Loucy (cell line): Measurements from ENCODE around the gene TUT1.
A peak's percentile ranks its signal among the peaks of the same experiment; 100 is the strongest.

ENCODE experiments used
- H2AFZ ChIP-seq: fragments of 200-600 bp; sonication (generic); 2 replicates; pipeline ENCODE4 v1.6.0; 2016; ENCODE audit warnings: antibody characterized with exemption, mild to moderate bottlenecking, low read length, moderate library complexity
- H3F3A ChIP-seq: fragments of 200-600 bp; 2 replicates; pipeline ENCODE4 v1.6.0; 2016; ENCODE audit warnings: antibody characterized with exemption, low read depth, mild to moderate bottlenecking
- H3K27me3 ChIP-seq: fragments of 200-600 bp; sonication (generic); 2 replicates; pipeline ENCODE4 v1.6.1; 2014; ENCODE audit warnings: low read length, mild to moderate bottlenecking; ENCODE audit not compliant: insufficient read depth, poor library complexity, severe bottlenecking
- H3K36me3 ChIP-seq: fragments of 200-600 bp; sonication (generic); 2 replicates; pipeline ENCODE4 v1.6.1; 2016; ENCODE audit warnings: low read length; ENCODE audit not compliant: insufficient read depth
- H3K4me1 ChIP-seq: fragments of 200-600 bp; sonication (generic); 2 replicates; pipeline ENCODE4 v1.5.1; 2014; ENCODE audit warnings: low read length, mild to moderate bottlenecking; ENCODE audit not compliant: insufficient read depth, poor library complexity, severe bottlenecking
- H3K4me2 ChIP-seq: fragments of 200-600 bp; sonication (generic); 2 replicates; pipeline ENCODE4 v1.6.0; 2014; ENCODE audit warnings: antibody characterized with exemption, low read length, low read depth, mild to moderate bottlenecking; ENCODE audit not compliant: poor library complexity, severe bottlenecking
- H3K4me3 ChIP-seq: fragments of 200-600 bp; sonication (generic); 2 replicates; pipeline ENCODE4 v1.5.1; 2014; ENCODE audit warnings: low read length, mild to moderate bottlenecking, mixed read lengths; ENCODE audit not compliant: poor library complexity, severe bottlenecking
- H3K79me2 ChIP-seq: fragments of 200-600 bp; sonication (generic); 2 replicates; pipeline ENCODE4 v1.6.1; 2014; ENCODE audit warnings: low read length; ENCODE audit not compliant: insufficient read depth
- H3K9ac ChIP-seq: fragments of 200-600 bp; sonication (generic); 2 replicates; pipeline ENCODE4 v1.6.0; 2014; ENCODE audit warnings: mild to moderate bottlenecking, low read depth, low read length, moderate library complexity; ENCODE audit not compliant: poor library complexity, severe bottlenecking
- H3K9me2 ChIP-seq: fragments of 200-600 bp; sonication (generic); replicated peaks from 2 replicates; pipeline ENCODE4 v1.6.1; 2016; ENCODE audit warnings: low read depth, low read length, mixed read lengths
- H3K9me3 ChIP-seq: fragments of 200-600 bp; sonication (generic); 2 replicates; pipeline ENCODE4 v1.6.1; 2014; ENCODE audit warnings: mild to moderate bottlenecking, antibody characterized with exemption, low read length, low read depth; ENCODE audit not compliant: insufficient read depth
- H4K20me1 ChIP-seq: fragments of 200-600 bp; sonication (generic); 2 replicates; pipeline ENCODE4 v1.6.0; 2014; ENCODE audit warnings: antibody characterized with exemption, low read length, mild to moderate bottlenecking; ENCODE audit not compliant: insufficient read depth, poor library complexity, severe bottlenecking
- EZH2phosphoT487 ChIP-seq: fragments of 200-600 bp; IDR thresholded peaks from 2 replicates; pipeline ENCODE4 v1.6.1; 2018; ENCODE audit warnings: antibody characterized with exemption, mild to moderate bottlenecking, moderate library complexity, borderline replicate concordance
- TF ChIP-seq, protein P1 (sequence below): fragments of 200-600 bp; sonication (generic); conservative IDR thresholded peaks from 2 replicates; pipeline ENCODE4 v1.5.1; 2014; ENCODE audit warnings: mild to moderate bottlenecking, antibody characterized with exemption, low read length

Gene TUT1

DNA sequence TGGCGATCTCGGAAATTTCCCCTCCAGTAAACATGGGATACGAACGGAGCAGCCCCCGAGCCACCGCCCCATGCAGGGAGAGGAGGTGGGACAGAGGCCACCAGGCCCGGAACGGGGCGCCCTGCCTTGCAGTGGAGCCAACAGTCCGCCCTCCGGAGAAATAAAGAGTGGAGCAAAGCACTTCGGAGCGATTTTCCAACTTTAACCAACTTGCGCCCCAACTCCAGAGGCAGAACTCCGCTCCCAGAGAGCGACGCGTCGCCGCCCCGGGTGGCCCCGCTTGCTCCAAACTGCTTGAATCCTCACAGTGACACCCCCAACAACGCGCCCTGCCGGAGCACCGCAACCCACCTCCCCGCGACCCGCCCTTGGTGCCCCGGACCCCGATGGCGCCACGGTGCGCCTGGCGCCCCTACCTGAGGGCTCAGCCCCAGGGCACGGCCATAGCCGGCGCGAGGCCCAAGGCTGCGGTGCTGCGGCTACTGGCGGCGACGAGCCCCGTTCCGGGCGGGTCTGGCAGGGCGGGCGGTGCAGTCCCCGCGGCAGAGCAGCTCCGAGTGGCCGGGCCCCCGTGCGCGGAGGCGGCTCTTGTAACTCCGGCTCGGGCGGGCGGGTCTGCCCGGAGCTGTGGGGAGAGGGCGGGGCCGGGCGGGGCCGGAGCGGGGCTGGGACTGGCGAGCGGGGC, 44.9 kb downstream of the TUT1 start, which contains the start of gene AHNAK:
AHNAK (minus strand) TSS at position 563 of the 685 bp plus-strand sequence. CDS start 10,708 bp downstream, outside the sequence.
- Histone ChIP-seq H3F3A (no peaks in the 10 kb centered on the region), H3K4me1 (peaks cover 44% of the 10 kb centered on the region), H3K4me2 (peak within 1 kb of the TSS; percentile 77)

DNA sequence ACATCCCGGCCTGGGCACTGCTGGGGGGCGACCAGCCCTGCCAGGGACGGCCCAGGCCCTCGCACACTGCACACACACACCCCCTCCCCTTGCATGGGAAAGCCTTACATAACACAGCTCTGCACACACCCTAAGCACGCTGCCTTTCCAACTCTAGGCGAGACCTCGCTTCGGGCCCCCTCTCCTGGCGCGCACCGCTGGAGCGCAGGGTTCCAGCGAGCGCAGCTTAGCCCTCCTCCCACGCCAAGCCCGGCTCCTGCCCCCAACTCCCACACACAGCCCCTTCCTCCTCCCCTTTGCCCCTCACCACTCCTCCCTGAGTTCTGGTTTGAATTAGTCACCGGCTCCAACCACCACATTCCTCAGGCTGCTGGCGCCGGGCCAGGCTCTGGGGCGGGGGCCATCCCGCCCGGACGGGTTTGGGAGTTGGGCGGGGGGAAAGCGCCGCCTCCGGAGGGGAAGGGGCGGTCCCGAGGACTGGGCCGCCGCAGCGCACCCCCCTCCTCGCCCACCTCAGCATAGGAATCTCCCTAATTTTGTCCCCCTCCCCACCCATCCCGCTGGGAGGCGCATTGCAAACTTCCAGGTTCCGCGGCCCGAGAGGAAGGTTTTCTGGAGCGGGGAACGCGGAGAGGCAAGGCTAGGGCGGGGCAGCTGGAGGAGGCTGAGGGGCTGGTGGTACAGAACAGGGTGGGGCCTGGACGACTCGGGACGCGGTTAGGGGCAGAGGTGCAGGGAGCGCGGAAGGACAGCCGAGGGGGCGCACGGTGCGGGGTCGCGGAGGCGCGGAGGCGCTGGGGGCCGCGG, 45.7 kb downstream of the TUT1 start:
- Histone ChIP-seq H3K9me2 (no peaks in the 10 kb centered on the region), H3K4me3 (peak overlapping the region; percentile 80), H3K36me3 (no peaks in the 10 kb centered on the region), H3K27me3 (no peaks in the 10 kb centered on the region), H3F3A (no peaks in the 10 kb centered on the region), H2AFZ (peak overlapping the region; percentile 83), H3K79me2 (peaks cover 20% of the 10 kb centered on the region; the same call in 1 of the 2 replicates), H3K9me3 (no peaks in the 10 kb centered on the region), H3K4me1 (peaks cover 41% of the 10 kb centered on the region), H3K9ac (peak overlapping the region; percentile 75), H4K20me1 (no peaks in the 10 kb centered on the region), H3K4me2 (peak overlapping the region; percentile 77)
- TF ChIP-seq EZH2phosphoT487: no peak
- TF ChIP-seq, protein P1, sequence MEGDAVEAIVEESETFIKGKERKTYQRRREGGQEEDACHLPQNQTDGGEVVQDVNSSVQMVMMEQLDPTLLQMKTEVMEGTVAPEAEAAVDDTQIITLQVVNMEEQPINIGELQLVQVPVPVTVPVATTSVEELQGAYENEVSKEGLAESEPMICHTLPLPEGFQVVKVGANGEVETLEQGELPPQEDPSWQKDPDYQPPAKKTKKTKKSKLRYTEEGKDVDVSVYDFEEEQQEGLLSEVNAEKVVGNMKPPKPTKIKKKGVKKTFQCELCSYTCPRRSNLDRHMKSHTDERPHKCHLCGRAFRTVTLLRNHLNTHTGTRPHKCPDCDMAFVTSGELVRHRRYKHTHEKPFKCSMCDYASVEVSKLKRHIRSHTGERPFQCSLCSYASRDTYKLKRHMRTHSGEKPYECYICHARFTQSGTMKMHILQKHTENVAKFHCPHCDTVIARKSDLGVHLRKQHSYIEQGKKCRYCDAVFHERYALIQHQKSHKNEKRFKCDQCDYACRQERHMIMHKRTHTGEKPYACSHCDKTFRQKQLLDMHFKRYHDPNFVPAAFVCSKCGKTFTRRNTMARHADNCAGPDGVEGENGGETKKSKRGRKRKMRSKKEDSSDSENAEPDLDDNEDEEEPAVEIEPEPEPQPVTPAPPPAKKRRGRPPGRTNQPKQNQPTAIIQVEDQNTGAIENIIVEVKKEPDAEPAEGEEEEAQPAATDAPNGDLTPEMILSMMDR: peak; percentile 25

More for the DNA sequence above, 44.9 kb downstream of the TUT1 start, which contains the start of gene AHNAK:
- no peaks in the 10 kb centered on the region for H3K9me3 ChIP-seq
- peak within 1 kb of the TSS; percentile 83 for H2AFZ ChIP-seq
- H4K20me1 ChIP-seq: no peaks in the 10 kb centered on the region
- peaks cover 17% of the 10 kb centered on the region; the same call in 1 of the 2 replicates for H3K79me2 ChIP-seq
- TF ChIP-seq, protein P1: no peak
- no peak for TF ChIP-seq EZH2phosphoT487
- peak within 1 kb of the TSS; percentile 80 for H3K4me3 ChIP-seq
- peak within 1 kb of the TSS; percentile 75 for H3K9ac ChIP-seq
- H3K27me3 ChIP-seq: no peaks in the 10 kb centered on the region
- H3K36me3 ChIP-seq: no peaks in the 10 kb centered on the region
- no peaks in the 10 kb centered on the region for H3K9me2 ChIP-seq

DNA sequence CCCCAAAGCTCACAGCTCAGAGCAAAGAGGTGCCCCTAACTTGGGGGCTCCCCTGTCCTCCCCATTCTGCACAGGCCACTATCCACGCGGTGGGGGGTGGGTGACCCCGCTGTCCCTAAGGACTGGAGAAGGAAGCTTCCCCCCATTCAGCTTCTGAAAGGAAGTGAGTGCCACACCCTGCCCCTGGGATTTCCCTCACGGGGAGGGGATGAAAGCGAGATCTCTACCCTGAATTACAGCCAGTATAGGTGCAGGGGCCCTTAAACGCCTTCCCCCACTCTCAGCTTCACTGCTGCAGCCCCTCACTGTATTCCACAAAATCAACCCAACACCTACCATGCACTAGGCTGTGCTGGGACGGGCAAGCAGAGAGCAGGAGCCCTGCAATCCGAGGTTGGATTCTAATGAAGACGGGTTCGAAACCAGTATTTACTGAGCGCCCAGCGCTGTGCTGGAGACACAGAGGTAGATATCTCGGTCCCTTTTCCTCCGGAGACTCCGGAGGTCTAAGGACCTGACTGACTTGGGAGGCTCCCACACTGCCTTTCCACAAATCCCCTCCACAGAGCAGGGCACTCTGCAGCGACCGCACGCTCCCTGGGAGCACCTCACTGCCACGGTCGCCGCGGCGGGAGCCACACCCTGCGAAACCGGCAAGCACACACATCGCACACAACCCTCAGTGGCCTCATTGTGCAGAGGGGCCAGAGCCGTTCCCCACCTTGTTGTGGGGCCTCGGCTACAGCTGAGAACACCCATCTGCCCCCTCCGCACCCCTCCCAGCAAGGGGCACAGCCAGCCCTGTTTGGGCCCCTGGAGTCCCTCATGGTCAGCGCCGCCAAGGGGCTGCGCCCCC, 46.5 kb downstream of the TUT1 start:
- Histone ChIP-seq H3K9me3 (no peaks in the 10 kb centered on the region), H3K4me3 (peak overlapping the region; percentile 80), H4K20me1 (no peaks in the 10 kb centered on the region), H3K9me2 (no peaks in the 10 kb centered on the region), H2AFZ (no peak overlapping the region), H3K4me2 (peak overlapping the region; percentile 77), H3K79me2 (peaks cover 20% of the 10 kb centered on the region; the same call in 1 of the 2 replicates), H3F3A (no peaks in the 10 kb centered on the region), H3K27me3 (no peaks in the 10 kb centered on the region), H3K9ac (peak overlapping the region; percentile 75), H3K4me1 (peaks cover 45% of the 10 kb centered on the region), H3K36me3 (no peaks in the 10 kb centered on the region)
- no peak for TF ChIP-seq EZH2phosphoT487
- TF ChIP-seq, protein P1: no peak
